ENCODE results near the gene PRC1. TPM values are rescaled to one million over a fixed set of nuclear protein-coding genes. Genes with fewer than 3 reads are reported as not detected.
"Not testable (repeated sequence)": the region's sequence is repeated elsewhere in the genome, so short reads cannot be mapped to it uniquely, and the experiment has no call there.

Gene PRC1
- total RNA-seq, 1 donor from 2014 or later, result 62.7 TPM

DNA sequence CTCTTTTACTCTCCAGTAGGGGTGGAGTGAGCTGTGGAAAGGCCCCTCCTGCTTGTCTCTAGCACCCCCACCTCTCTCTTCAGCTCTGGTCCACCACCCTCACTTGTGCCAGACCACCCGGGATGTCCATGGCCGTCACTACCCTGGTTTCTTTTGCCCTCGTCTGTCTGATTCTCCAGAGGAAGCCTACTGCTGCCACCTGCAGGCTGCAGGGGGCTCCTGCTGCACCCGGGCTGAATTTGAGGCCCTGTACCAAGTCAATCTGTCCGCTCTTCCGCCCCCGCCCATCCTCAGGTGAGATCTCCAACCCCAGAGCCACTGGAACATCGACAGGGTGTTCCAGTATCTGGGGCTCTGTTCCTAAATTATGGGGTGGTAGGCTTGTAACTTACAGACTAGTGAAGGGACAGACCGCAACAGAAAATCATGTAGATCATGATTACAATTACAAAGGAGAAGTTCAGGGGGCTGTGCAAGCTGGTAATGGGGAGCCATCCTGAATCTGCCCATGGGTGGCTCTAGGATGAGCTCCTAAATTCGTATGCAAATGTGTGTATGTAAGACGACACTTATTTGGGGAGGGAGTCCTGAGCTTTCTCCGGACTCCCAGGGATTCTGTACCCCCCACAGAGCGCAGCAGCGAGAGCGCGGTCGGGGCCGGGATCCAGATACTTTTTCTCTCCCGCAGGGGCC lies 59.9 kb downstream of the PRC1 start:
- DNase-seq, result peak; percentile 90

DNA sequence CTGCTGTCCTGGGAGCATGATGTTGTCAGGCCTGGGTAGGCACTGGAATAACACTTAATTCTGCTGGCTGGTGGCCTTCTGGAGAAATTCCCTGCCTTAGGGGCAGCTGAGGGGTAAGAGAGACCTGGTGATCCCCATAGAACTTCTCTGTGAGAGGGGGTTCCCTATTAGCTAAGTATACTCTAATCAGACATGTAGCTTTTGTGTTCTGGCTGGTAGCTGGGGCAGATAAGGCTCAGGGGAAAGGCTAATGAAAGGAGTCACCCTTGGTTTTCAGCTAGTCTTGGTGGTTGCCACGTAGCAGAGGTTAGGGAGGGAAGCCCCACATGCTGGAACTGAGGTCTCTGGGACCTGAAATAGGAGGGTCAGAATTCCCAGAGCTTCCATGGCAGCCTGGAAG lies 61.0 kb downstream of the PRC1 start:
- no peak for DNase-seq

DNA sequence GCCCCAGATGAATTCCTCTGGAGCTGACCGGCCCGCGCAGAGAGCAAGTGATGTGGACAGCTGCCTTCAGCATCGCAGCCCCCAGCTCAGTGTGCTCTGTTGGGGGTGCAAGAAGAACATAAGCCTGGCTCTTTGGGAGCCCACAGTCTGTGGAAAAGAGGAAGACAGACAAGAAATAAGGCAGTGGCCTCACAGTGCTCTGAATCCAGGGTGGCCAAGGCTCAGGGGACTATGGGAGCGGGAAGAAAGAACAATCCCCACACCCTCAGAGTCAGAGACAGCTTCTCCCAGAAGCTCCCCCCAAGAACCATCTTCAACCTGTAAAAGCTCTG lies 61.7 kb downstream of the PRC1 start:
- DNase-seq, result no peak

GRCh38 chr15:90931828-90932659 lies 62.3 kb downstream of the PRC1 start, which contains the start of gene HDDC3:
Gene HDDC3 (minus strand): TSS chr15:90932549. CDS start chr15:90932540, 9 bp downstream.
- DNase-seq, result peak; percentile 93

- no peak for DNase-seq
Measured at GRCh38 chr15:90931575-90931827, 62.8 kb downstream of the PRC1 start.

DNA sequence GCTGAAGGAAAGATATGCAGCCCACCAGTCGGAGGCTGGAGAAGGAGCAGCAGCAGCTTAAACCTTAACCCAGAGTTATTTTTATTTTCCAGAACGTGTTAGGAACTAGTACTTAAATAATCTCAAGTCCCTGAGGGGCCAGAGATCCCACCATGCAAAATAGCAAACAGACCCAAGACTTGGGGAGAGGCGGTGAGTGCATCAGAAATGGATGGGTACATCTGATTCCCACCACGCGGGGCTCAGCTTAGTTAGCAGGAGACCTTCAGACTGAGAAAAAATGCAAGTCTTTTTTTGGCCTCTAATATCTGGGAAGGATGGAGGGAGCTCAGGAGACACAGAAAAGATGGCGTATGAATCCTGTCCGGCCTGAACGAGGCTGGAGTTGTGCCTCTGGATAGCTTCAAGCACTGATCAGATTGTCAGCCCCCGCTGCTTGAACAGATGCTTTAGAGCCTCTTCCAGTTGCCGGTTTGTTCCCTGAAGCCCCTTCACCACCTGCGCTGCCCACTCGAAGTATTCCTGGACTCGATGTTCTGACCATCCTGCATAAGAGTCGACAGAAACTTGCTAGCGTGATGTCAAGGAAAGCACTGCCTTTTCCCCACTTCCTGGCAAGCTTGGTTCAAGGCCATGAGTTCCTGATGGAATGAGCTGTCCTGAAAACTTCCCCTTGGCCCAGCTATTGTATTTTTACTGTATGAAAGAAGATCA lies 63.3 kb downstream of the PRC1 start:
- no peak for DNase-seq

GRCh38 chr15:90929246-90930019 lies 64.9 kb downstream of the PRC1 start:
- no peak for DNase-seq

GRCh38 chr15:90928106-90928505 lies 66.2 kb downstream of the PRC1 start:
- not testable (repeated sequence) for DNase-seq

DNA sequence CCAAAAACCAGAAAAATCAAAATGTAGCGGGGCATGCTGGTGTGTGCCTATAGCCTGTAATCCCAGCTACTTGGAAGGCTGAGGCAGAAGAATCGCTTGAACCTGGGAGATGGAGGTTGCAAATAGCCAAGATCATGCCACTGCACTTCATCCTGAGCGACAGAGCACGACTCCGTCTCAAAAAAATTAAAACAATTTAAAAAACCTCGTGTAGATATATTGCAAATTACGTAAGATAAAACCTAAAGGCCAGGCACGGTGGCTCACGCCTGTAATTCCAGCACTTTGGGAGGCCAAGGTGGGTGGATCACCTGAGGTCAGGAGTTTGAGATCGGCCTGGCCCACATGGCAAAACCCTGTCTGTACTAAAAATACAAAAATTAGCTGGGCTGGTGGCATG lies 67.6 kb downstream of the PRC1 start:
- DNase-seq, result not testable (repeated sequence)

DNA sequence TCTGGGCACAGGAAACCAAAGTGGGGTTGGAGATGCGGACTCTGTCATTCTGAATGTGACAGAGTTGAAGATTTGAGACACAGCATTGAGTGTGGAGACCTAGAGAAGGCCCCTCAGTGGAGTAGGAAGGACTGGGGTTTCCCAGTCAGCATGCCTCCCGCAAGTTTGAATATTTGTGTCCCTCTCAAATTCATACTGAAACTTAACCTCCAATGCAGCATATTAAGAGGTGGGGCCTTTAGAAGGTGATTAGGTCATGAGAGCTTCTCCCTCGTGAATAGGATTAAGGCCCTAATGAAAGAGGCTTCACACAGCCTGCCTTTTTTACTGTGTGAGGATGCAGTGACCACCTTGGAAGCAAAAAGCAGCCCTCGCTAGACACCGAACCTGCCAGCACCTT lies 70.0 kb downstream of the PRC1 start:
- DNase-seq, result no peak

GRCh38 chr15:90922712-90923322 lies 71.5 kb downstream of the PRC1 start:
- not testable (repeated sequence) for DNase-seq

- DNase-seq, result no peak
Measured at GRCh38 chr15:90921887-90922286, 72.4 kb downstream of the PRC1 start.

DNA sequence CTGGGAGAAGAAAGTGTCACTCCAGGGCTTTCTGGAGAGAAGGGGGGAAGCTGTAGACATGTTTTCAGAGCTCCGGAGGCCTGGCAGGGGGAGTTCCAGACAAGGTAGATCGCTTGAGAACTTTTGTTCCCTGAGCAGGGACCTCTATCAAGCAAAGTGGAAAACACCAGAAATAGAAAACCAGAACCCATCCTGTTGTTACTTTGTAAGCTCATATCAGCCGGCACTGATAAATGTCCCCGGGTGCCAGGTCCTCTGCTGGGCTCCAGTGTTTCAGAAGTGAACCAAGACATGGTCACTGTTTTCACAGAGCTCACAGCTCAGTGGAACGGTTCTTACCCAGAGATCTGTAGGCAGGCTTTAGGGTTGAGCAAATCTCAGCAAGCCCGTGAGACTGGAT lies 75.5 kb downstream of the PRC1 start:
- DNase-seq, result no peak

GRCh38 chr15:90918034-90918788 lies 76.1 kb downstream of the PRC1 start:
- DNase-seq, result no peak

DNA sequence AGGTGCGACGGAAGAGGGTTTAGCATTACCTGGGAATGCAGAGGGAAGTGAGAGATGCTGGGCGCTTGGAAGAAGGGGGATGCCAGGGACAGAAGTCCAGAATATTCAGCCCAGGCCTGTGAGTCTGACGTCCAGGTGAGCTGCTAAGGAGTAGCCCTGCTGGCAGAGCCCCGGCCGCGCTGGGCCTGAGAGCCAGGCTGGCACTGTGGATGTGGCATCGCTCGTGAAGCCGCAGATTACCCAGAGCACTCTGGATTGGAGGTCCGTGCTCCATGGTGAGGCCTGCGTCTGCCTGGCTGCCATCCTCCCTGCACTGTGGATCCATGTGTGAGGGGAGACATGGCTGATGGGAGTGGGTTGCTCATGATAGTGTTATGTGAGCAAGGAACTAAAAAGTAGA lies 76.8 kb downstream of the PRC1 start:
- DNase-seq, result no peak

- no peak for DNase-seq
Measured at GRCh38 chr15:90916461-90916860, 77.9 kb downstream of the PRC1 start.

Small RNAs within 50 kb of the gene (small RNA-seq; reads per million reads assigned to genes)
- not detected for gene RF00019 (ENCODE audit: low replicate concordance)

Other genes starting within 250 kb of the PRC1 start
- 27.8 TPM for gene FURIN, start 125.9 kb downstream of the PRC1 start, total RNA-seq
- 40.1 TPM for gene FES, start 110.0 kb downstream of the PRC1 start, total RNA-seq
- gene MAN2A2, start 91.2 kb downstream of the PRC1 start, total RNA-seq, result 17.0 TPM
- gene HDDC3, start 62.0 kb downstream of the PRC1 start, total RNA-seq, result 9.4 TPM
- gene UNC45A, start 59.2 kb downstream of the PRC1 start, total RNA-seq, result 51.6 TPM
- 21.3 TPM for gene RCCD1, start 39.7 kb downstream of the PRC1 start, total RNA-seq
- 11.0 TPM for gene VPS33B, start 28.1 kb upstream of the PRC1 start, total RNA-seq
- 4.5 TPM for gene SV2B, start 105.7 kb upstream of the PRC1 start, total RNA-seq

All from tongue (tissue), 3 donors.